MM.1S (cell line): Measurements from ENCODE around the gene MYO16.

Experiments
- CTCF ChIP-seq: fragments of 300-600 bp; sonication (generic); IDR thresholded peaks from 2 replicates; pipeline ENCODE4 v1.5.1; 2016; ENCODE audit warnings: antibody characterized with exemption, low read length, mixed read lengths
- EZH2 ChIP-seq: fragments of 300-600 bp; sonication (generic); optimal IDR thresholded peaks from 2 replicates; pipeline ENCODE3; 2017; ENCODE audit warnings: low read depth, mild to moderate bottlenecking, antibody characterized with exemption, low read length, mixed read lengths

GRCh38 chr13:108705031-108705430 lies 75.6 kb downstream of the MYO16 start:
- TF ChIP-seq CTCF (no peak), EZH2 (no peak)
